ENCODE measurements around the gene TNFSF12.

Gene TNFSF12

DNA sequence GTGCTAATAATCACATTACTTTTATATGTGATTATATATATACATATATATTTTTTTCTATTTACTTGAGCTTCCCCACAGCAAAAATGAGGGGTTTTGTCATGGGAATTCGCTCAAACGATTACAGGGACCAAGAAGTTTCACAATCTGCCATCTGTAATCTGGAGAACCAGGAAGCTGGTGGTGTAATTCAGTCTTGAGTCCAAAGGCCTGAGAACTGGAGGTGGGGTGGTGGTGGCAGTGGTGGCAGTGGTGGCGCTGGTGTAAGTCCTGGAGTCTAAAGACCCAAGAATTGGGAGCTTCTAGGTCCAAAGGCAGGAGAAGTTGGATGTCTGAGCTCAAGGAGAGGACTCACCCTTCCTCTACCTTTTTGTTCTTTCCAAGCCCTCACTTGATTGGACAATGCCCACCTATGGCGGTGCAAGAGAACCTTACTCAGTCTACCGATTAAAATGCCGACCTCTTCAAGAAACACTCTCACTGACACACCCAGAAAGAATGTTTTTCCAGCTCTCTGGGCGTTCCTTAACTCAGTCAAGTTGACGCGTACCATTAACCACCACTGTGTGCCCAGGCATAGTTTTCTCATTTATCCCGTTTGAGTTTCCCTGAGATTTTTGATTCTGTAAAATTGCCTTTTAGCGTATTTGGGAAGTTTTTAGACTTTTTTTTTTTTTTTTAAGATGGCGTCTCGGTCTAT is 32.8 kb upstream of the TNFSF12 start:
- TF ChIP-seq GATA2 (IDR thresholded peaks at IDR 0.05; ENCODE audit: low read depth, low read length) = no peak
- no peak for TF ChIP-seq GATA3 (IDR thresholded peaks at IDR 0.05; ENCODE audit: low read depth, low read length)

DNA sequence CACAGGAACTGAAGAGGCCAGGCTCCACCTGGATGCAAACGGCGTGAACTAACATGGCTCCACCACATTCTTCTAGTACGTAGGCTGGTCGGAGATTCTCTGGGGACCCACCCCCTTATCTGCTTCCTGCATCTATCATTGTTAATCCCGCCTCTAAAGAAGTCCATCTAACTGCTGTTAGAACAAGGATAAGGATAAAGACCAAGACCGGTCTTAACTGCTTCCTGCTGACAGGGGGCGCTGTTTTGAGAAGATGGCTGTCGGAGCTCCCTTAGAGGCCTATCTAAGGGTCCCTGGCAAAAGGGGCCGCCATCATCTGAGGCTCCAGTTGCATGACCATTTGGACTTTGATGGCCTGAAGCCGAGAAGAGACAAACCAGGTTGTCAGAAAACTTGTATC is 25.8 kb upstream of the TNFSF12 start:
- TF ChIP-seq GATA3 (IDR thresholded peaks at IDR 0.05; ENCODE audit: low read depth, low read length) (no peak), GATA2 (IDR thresholded peaks at IDR 0.05; ENCODE audit: low read depth, low read length) (no peak)

DNA sequence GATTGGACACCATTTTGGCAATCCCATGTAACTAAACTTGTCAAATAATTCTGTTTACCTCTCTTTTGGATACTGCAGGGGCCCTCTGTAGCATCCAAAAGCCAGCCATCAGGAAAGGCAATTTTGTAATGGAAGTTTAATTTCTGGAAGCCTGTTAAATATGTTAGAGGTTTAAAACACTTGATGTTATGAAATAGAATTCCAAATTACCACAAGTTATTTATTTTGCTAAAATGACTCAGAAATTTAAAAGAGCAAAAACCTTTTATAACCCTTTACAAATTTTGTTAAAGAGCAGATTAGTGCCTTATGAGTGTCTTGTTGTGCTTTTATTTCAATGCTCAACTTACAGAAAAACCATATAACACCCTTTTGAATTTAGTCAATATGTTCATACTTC is 20.0 kb upstream of the TNFSF12 start:
- TF ChIP-seq GATA3 (IDR thresholded peaks at IDR 0.05; ENCODE audit: low read depth, low read length) = no peak
- no peak for TF ChIP-seq GATA2 (IDR thresholded peaks at IDR 0.05; ENCODE audit: low read depth, low read length)

DNA sequence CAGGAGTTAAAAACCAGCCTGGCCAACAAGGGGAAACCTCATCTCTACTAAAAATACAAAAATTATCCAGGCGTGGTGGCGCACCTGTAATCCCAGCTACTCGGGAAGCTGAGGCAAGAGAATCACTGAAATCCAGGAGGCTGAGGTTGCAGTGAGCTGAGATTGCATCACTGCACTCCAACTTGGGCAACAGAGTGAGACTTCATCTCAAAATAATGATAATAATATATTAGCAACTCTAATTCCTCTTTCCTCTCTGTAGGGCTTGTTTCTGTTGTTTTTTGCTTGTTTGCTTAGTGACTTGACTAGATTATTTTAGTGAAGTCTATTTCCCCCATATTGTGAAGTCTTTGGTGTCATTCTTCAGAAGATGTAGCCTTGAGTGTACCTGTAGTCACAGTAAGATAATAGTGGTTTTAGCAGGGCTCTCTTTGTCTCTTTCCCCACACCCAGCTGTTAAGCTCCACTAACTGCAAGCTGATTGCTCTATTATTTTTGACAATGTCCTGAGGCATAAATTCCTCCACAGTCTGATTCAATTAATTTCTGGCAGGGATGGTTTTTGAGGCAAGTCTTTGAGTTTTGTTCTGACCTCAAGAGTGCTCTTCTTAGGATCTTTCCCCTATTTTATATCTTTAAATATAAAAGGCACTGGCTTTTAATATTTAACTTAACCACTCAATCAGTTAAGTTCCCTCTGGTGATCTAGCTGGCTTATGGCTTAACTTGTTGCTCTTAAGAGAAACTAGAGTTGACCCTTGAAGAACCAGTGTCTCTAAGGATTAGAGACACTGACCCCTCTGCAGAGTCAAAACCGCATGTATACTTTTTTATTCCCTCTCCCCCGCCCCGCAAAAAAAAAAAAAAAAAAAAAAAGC is 18.6 kb upstream of the TNFSF12 start:
- no peak for TF ChIP-seq GATA2 (IDR thresholded peaks at IDR 0.05; ENCODE audit: low read depth, low read length)

DNA sequence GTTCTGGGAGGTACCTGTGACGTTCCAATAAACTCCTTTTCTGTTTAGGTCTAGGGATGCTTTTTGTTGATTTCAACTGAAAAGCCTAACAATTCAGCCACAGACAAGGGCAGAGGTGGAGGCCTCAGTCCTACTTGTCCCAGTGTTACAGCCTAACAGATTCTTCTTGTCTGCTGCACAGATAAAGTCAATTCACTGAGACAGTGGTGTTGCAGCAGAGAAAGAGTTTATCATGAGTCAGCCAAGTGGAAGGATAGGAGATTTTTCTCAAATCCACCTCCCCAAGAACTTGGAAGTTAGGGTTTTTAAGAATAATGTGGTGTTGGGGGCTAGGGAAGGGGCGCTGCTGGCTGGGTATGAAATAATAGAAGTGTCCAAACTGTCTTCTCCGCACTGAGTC is 10.8 kb upstream of the TNFSF12 start:
- TF ChIP-seq GATA2 (IDR thresholded peaks at IDR 0.05; ENCODE audit: low read depth, low read length) = no peak
- TF ChIP-seq GATA3 (IDR thresholded peaks at IDR 0.05; ENCODE audit: low read depth, low read length) = no peak

DNA sequence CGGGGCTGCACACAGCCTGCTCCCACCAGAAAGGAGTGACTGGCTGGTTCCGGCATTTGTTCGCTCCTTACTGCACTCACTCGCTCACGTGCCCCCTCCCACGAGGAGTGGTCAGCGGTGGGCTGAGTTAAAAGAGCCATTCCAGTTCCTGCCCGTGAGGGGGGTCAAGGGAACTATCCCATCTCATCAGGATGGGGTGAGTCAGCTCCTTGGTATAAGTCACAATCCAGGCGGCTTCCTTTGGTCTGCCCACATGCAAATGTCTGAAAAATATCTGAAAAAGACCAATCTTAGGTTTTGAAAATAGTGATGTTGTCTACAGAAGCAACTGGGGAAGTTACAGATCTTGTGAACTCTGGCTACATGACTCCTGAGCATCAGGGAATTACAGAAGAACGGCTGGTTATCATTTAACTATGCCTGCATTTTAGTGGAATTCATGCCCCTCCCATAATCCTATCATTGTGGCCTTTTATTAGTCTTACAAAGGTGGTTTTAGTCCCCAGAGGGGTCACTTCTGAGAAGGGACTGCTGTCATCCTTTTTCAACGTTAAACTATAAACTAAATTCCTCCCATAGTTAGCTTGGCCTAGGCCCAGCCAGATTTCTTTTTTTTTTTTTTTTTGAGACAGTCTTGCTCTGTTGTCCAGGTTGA is 9.8 kb upstream of the TNFSF12 start:
- TF ChIP-seq GATA3 (IDR thresholded peaks at IDR 0.05; ENCODE audit: low read depth, low read length) = no peak
- TF ChIP-seq GATA2 (IDR thresholded peaks at IDR 0.05; ENCODE audit: low read depth, low read length) = no peak

DNA sequence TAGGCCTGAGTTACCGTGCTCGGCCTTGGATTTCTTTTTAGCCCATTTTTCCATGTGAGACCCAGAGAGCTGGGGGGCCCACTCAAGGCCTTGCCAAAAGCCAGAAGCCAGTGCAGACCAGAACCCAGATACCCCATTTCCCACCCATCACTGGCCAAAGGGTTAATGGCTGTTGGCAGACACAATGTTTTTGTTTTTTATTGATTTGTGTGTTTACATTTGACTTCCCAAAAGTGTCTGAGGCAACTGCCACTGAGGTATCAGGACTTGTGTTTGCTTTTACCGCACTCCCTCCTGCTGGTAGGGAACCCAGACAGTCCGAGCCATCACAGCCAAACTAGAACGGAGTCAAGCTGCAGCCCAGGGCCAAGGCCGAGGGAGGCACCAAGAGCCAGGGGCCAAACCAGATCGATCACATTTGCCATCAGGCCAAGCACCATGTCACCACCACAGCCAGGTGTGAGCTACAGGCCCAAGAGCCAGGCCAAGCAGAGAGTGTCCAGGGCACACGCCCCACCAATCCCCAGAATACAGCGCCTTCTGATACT is 7.7 kb upstream of the TNFSF12 start:
- no peak for TF ChIP-seq GATA3 (IDR thresholded peaks at IDR 0.05; ENCODE audit: low read depth, low read length)
- TF ChIP-seq GATA2 (IDR thresholded peaks at IDR 0.05; ENCODE audit: low read depth, low read length) = no peak

DNA sequence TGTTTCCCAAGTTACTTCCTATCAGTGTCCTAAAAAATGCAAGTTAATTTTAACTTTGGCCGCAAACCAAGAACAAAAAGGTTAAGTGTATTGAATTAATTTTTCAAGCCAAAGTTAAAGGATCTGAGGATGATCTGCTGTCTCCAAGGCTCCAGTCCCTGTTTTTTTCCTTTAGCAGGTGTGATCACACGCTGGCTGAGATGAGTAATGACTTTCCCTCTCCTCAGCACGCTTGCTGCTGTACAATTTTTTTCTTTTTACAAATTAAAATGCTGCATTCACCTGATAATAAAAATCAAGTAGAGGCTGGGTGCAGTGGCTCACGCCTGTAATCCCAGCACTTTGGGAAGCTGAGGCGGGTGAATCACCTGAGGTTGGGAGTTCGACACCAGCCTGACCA is 3.9 kb upstream of the TNFSF12 start:
- TF ChIP-seq GATA2 (IDR thresholded peaks at IDR 0.05; ENCODE audit: low read depth, low read length) = no peak
- no peak for TF ChIP-seq GATA3 (IDR thresholded peaks at IDR 0.05; ENCODE audit: low read depth, low read length)

DNA sequence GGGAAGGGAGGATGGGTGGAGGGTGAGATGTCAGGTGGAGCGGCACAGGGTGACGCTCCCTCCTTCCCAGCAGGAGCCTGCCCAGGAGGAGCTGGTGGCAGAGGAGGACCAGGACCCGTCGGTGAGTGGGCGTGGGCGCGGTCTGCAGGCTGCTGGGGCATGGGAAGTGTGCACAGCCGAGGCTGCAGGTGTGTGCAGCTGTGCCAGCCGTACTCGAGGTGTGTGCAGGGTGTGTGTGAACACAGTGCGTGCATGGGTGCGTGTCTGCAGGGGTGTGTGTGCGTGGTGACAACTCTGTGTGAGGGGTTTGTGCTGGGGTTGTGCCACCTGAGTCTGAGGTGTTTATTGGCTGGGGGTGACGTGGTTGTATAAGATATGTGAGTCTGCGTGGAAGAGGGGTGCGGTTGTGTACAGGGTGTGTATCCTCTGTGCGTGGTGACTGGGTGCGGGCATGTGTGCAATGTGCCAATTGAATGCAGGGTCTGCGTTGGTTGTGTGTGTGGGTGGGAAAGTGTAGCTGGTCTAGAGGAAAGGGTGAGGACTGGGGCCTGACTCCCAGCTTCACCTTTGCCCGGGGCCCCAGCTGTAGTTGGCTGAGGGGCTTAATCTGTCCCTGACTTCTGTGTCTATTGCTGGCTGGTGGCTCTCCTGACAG is 670 bp downstream of the TNFSF12 start:
- TF ChIP-seq GATA3 (IDR thresholded peaks at IDR 0.05; ENCODE audit: low read depth, low read length) (no peak), GATA2 (IDR thresholded peaks at IDR 0.05; ENCODE audit: low read depth, low read length) (no peak)

DNA sequence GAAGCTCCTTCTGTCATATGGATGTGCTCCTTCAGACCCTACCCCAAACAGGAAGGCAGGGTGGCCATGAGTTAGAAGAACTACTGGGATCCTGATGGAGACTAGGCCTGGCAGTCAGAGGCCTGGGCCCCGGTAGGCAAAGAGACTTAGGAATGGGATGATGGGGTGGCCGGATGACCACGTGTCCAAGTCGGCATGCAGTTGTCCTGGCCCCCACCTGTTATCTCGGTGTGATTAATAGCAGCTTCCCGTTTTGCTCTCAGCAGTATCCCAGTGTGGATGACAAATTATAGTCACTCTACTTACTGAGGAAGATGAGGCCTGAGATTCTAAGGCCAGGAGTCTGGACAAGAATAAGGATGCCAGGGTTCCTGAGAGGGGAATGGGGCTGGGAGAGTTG is 1.5 kb downstream of the TNFSF12 start:
- no peak for TF ChIP-seq GATA2 (IDR thresholded peaks at IDR 0.05; ENCODE audit: low read depth, low read length)
- TF ChIP-seq GATA3 (IDR thresholded peaks at IDR 0.05; ENCODE audit: low read depth, low read length) = no peak

DNA sequence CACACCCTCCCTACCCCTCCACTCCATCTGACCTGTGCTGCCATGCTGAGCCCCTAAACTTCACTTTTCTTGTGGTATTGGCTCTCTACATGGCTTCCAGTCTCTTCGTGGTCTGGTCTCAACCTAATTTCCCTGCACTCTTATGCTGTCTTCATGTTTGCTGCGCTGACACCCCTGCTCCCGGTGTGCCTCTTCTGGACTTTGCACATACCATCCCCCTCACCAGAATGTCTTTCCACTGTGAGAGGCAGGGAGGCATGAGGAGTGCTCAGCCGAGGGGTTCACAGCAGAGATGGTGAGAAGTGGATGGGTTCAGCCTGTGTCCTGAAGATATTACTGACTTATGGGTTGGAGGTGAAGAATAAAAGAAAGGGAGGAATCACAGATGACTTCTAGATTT is 2.5 kb downstream of the TNFSF12 start:
- TF ChIP-seq GATA2 (IDR thresholded peaks at IDR 0.05; ENCODE audit: low read depth, low read length) (no peak), GATA3 (IDR thresholded peaks at IDR 0.05; ENCODE audit: low read depth, low read length) (no peak)

DNA sequence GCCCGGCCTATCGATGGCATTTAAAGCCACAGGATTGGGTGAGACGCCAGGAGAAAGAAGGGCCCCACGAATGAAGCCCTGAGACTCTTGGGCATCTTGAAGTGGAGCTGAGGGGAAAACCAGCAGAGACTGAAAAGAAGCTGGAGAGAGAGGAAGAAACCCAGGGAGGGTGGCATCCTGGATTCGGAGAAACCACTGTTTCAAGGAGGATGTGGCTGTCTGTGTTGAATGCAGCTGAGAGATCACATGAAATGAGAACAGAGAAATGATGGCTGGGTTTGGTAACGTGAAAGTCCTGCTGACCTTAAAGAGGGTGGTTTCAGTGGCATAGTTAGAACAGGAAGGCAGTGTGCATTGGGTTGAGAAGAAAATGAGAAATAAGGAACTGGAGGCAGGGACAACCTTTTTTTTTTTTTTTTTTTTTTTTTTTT is 3.8 kb downstream of the TNFSF12 start:
- TF ChIP-seq GATA3 (IDR thresholded peaks at IDR 0.05; ENCODE audit: low read depth, low read length) = no peak
- no peak for TF ChIP-seq GATA2 (IDR thresholded peaks at IDR 0.05; ENCODE audit: low read depth, low read length)

DNA sequence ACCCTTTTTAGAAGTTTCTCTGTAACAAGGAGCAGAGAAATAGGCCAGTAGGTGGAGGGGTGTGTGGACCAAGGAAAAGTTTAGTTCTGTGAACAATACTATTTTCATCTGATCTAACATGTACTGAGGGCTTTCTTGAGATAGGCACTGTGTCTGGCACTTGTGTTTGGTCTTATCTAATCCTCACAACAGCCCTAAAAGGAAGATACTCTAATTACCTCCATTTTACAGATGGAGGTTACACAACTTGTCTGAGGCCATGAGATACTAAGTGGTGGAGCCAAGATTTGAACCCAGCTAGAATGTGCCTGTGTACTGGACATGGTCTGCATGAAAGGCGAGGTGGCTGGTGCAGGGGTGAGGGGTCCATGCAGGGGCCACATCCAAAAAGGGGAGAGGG is 4.5 kb downstream of the TNFSF12 start:
- TF ChIP-seq GATA3 (IDR thresholded peaks at IDR 0.05; ENCODE audit: low read depth, low read length) (no peak), GATA2 (IDR thresholded peaks at IDR 0.05; ENCODE audit: low read depth, low read length) (no peak)

Data from SH-SY5Y (cell line).